Adipose tissue (tissue), 3 donors: ENCODE measurements around the gene HNRNPA1. TPM values are rescaled to one million over a fixed set of nuclear protein-coding genes. Genes with fewer than 3 reads are reported as not detected.
"Not testable (repeated sequence)": the region's sequence is repeated elsewhere in the genome, so short reads cannot be mapped to it uniquely, and the experiment has no call there.

Experiments
- H3K27ac ChIP-seq: one replicate; pipeline ENCODE4 v1.5.1; 2013; ENCODE audit warnings: low read depth, low read length
- WGBS, 3 donors: extraction: QIAGEN DNeasy Blood & Tissue Kit; methylation state at CpG; one replicate each; pipeline ENCODE4 v1.1.7; 2013; 5-methylcytosine and 5-hydroxymethylcytosine counted together
- polyA plus RNA-seq, 3 donors: library from polyadenylated mRNA; stranded (reverse); fragments of 200-250 nt; gene quantifications; one replicate each; pipeline ENCODE4 v1.2.3, GENCODE V29; 2013
- donor health status: healthy with polysubstance abuse.
- donor health status: Bipolar disorder and iron deficiency.
- donor health status: healthy.

Gene HNRNPA1
- polyA plus RNA-seq, result 1,000 to 10,000 TPM in 2 of 3 donors, 100 to 1,000 TPM in 1; 617 to 1,512 (median 1,057) TPM

- peak within 1 kb of the TSS; percentile 97 for H3K27ac ChIP-seq
- WGBS, 3 donors, result 0 to 1% (median 1%) methylated on average over 48 of the region's 48 CpGs
These were observed at the start of gene HNRNPA1 for GRCh38 chr12:54280468-54281260. HNRNPA1 (plus strand) TSS chr12:54280726; CDS start chr12:54280808, 82 bp downstream.

GRCh38 chr12:54231269-54231668 is 49.3 kb upstream of the HNRNPA1 start:
- not testable (repeated sequence) for H3K27ac ChIP-seq
- WGBS, 3 donors, result 83 to 91% (median 88%) methylated on average over 3 of the region's 3 CpGs

GRCh38 chr12:54232790-54233189 is 47.7 kb upstream of the HNRNPA1 start:
- WGBS, 3 donors, result 92 to 96% (median 94%) methylated on average over 2 of the region's 2 CpGs
- H3K27ac ChIP-seq, result no peak overlapping the region

- 36 to 93% (median 92%) methylated on average over 1 of the region's 1 CpG for WGBS, 3 donors
- H3K27ac ChIP-seq, result no peak overlapping the region
These were observed 42.0 kb upstream of the HNRNPA1 start for GRCh38 chr12:54238531-54238930.

- no peak overlapping the region for H3K27ac ChIP-seq
These were observed 40.9 kb upstream of the HNRNPA1 start for GRCh38 chr12:54239620-54240019.

GRCh38 chr12:54240129-54240528 is 40.4 kb upstream of the HNRNPA1 start:
- WGBS, 3 donors, result 58 to 66% (median 62%) methylated on average over 2 of the region's 2 CpGs
- no peak overlapping the region for H3K27ac ChIP-seq

- H3K27ac ChIP-seq, result no peak overlapping the region
- WGBS, 3 donors, result 87 to 96% (median 90%) methylated on average over 2 of the region's 2 CpGs
These were observed 39.4 kb upstream of the HNRNPA1 start for GRCh38 chr12:54240971-54241588.

- H3K27ac ChIP-seq, result no peak overlapping the region
- WGBS, 3 donors, result 86 to 97% (median 94%) methylated on average over 6 of the region's 6 CpGs
These were observed 34.4 kb upstream of the HNRNPA1 start for GRCh38 chr12:54246011-54246641.

GRCh38 chr12:54249489-54249888 is 31.0 kb upstream of the HNRNPA1 start:
- 94 to 96% (median 94%) methylated on average over 5 of the region's 5 CpGs for WGBS, 3 donors
- H3K27ac ChIP-seq, result no peak overlapping the region

- no peak overlapping the region for H3K27ac ChIP-seq
- WGBS, 3 donors, result 73 to 100% (median 76%) methylated on average over 1 of the region's 1 CpG
These were observed 28.8 kb upstream of the HNRNPA1 start for GRCh38 chr12:54251667-54252284.

- WGBS, 3 donors, result 94 to 95% (median 95%) methylated on average over 4 of the region's 4 CpGs
- H3K27ac ChIP-seq, result no peak overlapping the region
These were observed 27.3 kb upstream of the HNRNPA1 start for GRCh38 chr12:54253240-54253639.

GRCh38 chr12:54257332-54257731 is 23.2 kb upstream of the HNRNPA1 start:
- no peak overlapping the region for H3K27ac ChIP-seq
- WGBS, 3 donors, result 76 to 90% (median 88%) methylated on average over 8 of the region's 8 CpGs

GRCh38 chr12:54258201-54258681 is 22.3 kb upstream of the HNRNPA1 start:
- H3K27ac ChIP-seq, result no peak overlapping the region

GRCh38 chr12:54259194-54260011 is 21.1 kb upstream of the HNRNPA1 start:
- WGBS, 3 donors, result 2 to 10% (median 7%) methylated on average over 11 of the region's 11 CpGs
- H3K27ac ChIP-seq, result peak overlapping the region; percentile 72

- H3K27ac ChIP-seq, result no peak overlapping the region
- WGBS, 3 donors, result 39 to 56% (median 42%) methylated on average over 5 of the region's 5 CpGs
These were observed 18.6 kb upstream of the HNRNPA1 start for GRCh38 chr12:54261815-54262402.

GRCh38 chr12:54262403-54262925 is 18.1 kb upstream of the HNRNPA1 start:
- no peak overlapping the region for H3K27ac ChIP-seq
- WGBS, 3 donors, result 34 to 35% (median 34%) methylated on average over 4 of the region's 4 CpGs

- no peak overlapping the region for H3K27ac ChIP-seq
- 90 to 94% (median 93%) methylated on average over 4 of the region's 4 CpGs for WGBS, 3 donors
These were observed 15.1 kb upstream of the HNRNPA1 start for GRCh38 chr12:54265364-54265812.
